A549 treated with CpdA at 1 μM for 4 hours (cell line): ENCODE measurements around the gene FGD1. TPM values are rescaled to one million over a fixed set of nuclear protein-coding genes. Genes with fewer than 3 reads are reported as not detected.

ENCODE experiments used
- total RNA-seq: library from RNA; stranded (reverse); fragments of 200-300 nt; extraction: Qiagen RNA extraction; gene quantifications from 5 replicates; pipeline ENCODE4 v1.2.3, GENCODE V29; 2022; ENCODE audit warnings: low read depth

FGD1 gene
- 6.4 to 9.3 TPM (median 7.2 TPM) in 5 replicates for total RNA-seq

GRCh38 chrX:54495814-54496516, at the start of gene FGD1:
Gene FGD1 (minus strand): TSS chrX:54496234. CDS start chrX:54495432, 802 bp downstream.

GRCh38 chrX:54529552-54530356, 33.7 kb upstream of the FGD1 start, which contains the start of gene GNL3L:
Gene GNL3L (plus strand): TSS chrX:54530219. CDS start chrX:54532567, 2,348 bp downstream.

GRCh38 chrX:54439960-54440871, 55.8 kb downstream of the FGD1 start, which contains the start of gene TSR2:
Gene TSR2 (plus strand): TSS chrX:54440404. CDS start chrX:54440422, 18 bp downstream.

Other genes starting within 250 kb of the FGD1 start
- gene WNK3, start 138.2 kb downstream of the FGD1 start, total RNA-seq = 0.01 TPM in 4 of 5 replicates, not detected in the other
- 51.5 to 57.8 TPM (median 57.5 TPM) in 5 replicates for gene TSR2, start 55.8 kb downstream of the FGD1 start, total RNA-seq
- 15.9 to 27.0 TPM (median 19.3 TPM) in 5 replicates for gene GNL3L, start 34.0 kb upstream of the FGD1 start, total RNA-seq